SKM-1 treated with dmso at 0.1 percent for 144 hours (cell line): ENCODE measurements around the gene SLC7A10.
"Not testable (repeated sequence)": the region's sequence is repeated elsewhere in the genome, so short reads cannot be mapped to it uniquely, and the experiment has no call there.

ENCODE experiments used
- DNase-seq: peaks from one replicate; lab custom pipeline; 2025; ENCODE audit not compliant: unreplicated experiment; lab: John Stamatoyannopoulos, UW

Gene SLC7A10

GRCh38 chr19:33187183-33187540, 38.5 kb downstream of the SLC7A10 start:
- DNase-seq: peak; percentile 51

GRCh38 chr19:33186431-33187182, 39.0 kb downstream of the SLC7A10 start:
- DNase-seq: peak; percentile 55

- peak; percentile 64 for DNase-seq
Measured at GRCh38 chr19:33177417-33177979, 48.2 kb downstream of the SLC7A10 start.

GRCh38 chr19:33176670-33177416, 48.8 kb downstream of the SLC7A10 start:
- DNase-seq: peak; percentile 99

- DNase-seq: no peak
Measured at GRCh38 chr19:33175886-33176669, 49.6 kb downstream of the SLC7A10 start.

- DNase-seq: no peak
Measured at GRCh38 chr19:33175156-33175782, 50.4 kb downstream of the SLC7A10 start.

- DNase-seq: no peak
Measured at GRCh38 chr19:33174186-33174585, 51.5 kb downstream of the SLC7A10 start.

- no peak for DNase-seq
Measured at GRCh38 chr19:33171916-33172359, 53.7 kb downstream of the SLC7A10 start.

GRCh38 chr19:33171222-33171795, 54.3 kb downstream of the SLC7A10 start:
- no peak for DNase-seq

GRCh38 chr19:33168528-33168927, 57.1 kb downstream of the SLC7A10 start:
- no peak for DNase-seq

- no peak for DNase-seq
Measured at GRCh38 chr19:33167438-33167837, 58.2 kb downstream of the SLC7A10 start.

GRCh38 chr19:33166037-33166436, 59.6 kb downstream of the SLC7A10 start:
- not testable (repeated sequence) for DNase-seq

GRCh38 chr19:33163481-33163880, 62.2 kb downstream of the SLC7A10 start:
- no peak for DNase-seq

- peak; percentile 42 for DNase-seq
Measured at GRCh38 chr19:33161201-33161600, 64.4 kb downstream of the SLC7A10 start.

GRCh38 chr19:33159893-33160292, 65.8 kb downstream of the SLC7A10 start:
- DNase-seq: no peak

- no peak for DNase-seq
Measured at GRCh38 chr19:33159149-33159548, 66.5 kb downstream of the SLC7A10 start.
